Caco-2 (cell line): Measurements from ENCODE around the gene CFAP251. TPM values are rescaled to one million over a fixed set of nuclear protein-coding genes. Genes with fewer than 3 reads are reported as not detected.

ENCODE experiments used
- BruUV-seq: library from RNA; stranded (reverse); fragments of 400-500 nt; replicated peaks from 2 replicates; lab custom pipeline; 2021; lab: Mats Ljungman, UMichigan
- CTCF ChIA-PET: fragments of 300-600 bp; sonication (Branson Sonifier 250); formaldehyde crosslinking; loops from one replicate; lab custom pipeline; 2022; ENCODE audit warnings: antibody characterized with exemption; lab: Charles Lee
- POLR2A ChIA-PET: fragments of 300-600 bp; sonication (Branson Sonifier 250); formaldehyde crosslinking; loops from one replicate; lab custom pipeline; 2022; ENCODE audit warnings: antibody characterized with exemption; lab: Charles Lee
- DNase-seq, 2 experiments: peaks; one replicate each; pipeline versions ENCODE4 v3.0.0 to v3.0.0-alpha.2; 2020 to 2022
- H3K27me3 ChIP-seq: replicated peaks from 2 replicates; pipeline ENCODE4 v1.6.0; 2011; ENCODE audit warnings: low read length; ENCODE audit not compliant: control insufficient read depth, insufficient read depth
- H3K36me3 ChIP-seq: 2 replicates; pipeline ENCODE4 v1.5.1; 2011; ENCODE audit warnings: low read length; ENCODE audit not compliant: control insufficient read depth, insufficient read depth
- H3K4me1 ChIP-seq: fragments of 250-450 bp; sonication (Bioruptor Pico); 2 replicates; pipeline ENCODE4 v1.5.1; 2020; ENCODE audit warnings: mild to moderate bottlenecking
- H3K4me3 ChIP-seq: 2 replicates; pipeline ENCODE4 v1.5.1; 2011; ENCODE audit warnings: low read depth, mild to moderate bottlenecking, control low read depth, low read length
- H3K9me3 ChIP-seq: fragments of 250-450 bp; sonication (Bioruptor Pico); 2 replicates; pipeline ENCODE4 v1.5.1; 2020; ENCODE audit warnings: mild to moderate bottlenecking, moderate library complexity
- H3K27ac Mint-ChIP-seq: one replicate; pipeline ENCODE4 v1.8.0; 2022; ENCODE audit warnings: mixed read lengths; ENCODE audit not compliant: unreplicated experiment
- H3K27me3 Mint-ChIP-seq: one replicate; pipeline ENCODE4 v1.8.0; 2022; ENCODE audit warnings: mixed read lengths; ENCODE audit not compliant: insufficient read depth, unreplicated experiment
- H3K36me3 Mint-ChIP-seq: one replicate; pipeline ENCODE4 v1.8.0; 2022; ENCODE audit warnings: mild to moderate bottlenecking, mixed read lengths; ENCODE audit not compliant: insufficient read depth, unreplicated experiment
- H3K4me1 Mint-ChIP-seq: one replicate; pipeline ENCODE4 v1.8.0; 2022; ENCODE audit warnings: low read depth, mixed read lengths; ENCODE audit not compliant: unreplicated experiment
- H3K4me3 Mint-ChIP-seq: one replicate; pipeline ENCODE4 v1.8.0; 2022; ENCODE audit warnings: mild to moderate bottlenecking, moderate library complexity, mixed read lengths; ENCODE audit not compliant: unreplicated experiment
- H3K9me3 Mint-ChIP-seq: one replicate; pipeline ENCODE4 v1.8.0; 2022; ENCODE audit warnings: mixed read lengths; ENCODE audit not compliant: unreplicated experiment
- CTCF ChIP-seq, 2 experiments: fragments of 200-600 bp in 1 of 2; IDR thresholded peaks; 1 replicate in 1 of 2; 2 replicates in 1 of 2; pipeline versions ENCODE4 v1.5.1 to v1.8.0; 2011 to 2022; ENCODE audit warnings: antibody characterized with exemption in 1 of 2, control low read depth in 1 of 2, inconsistent platforms in 1 of 2, low read depth in 1 of 2, low read length in 1 of 2, mild to moderate bottlenecking in 1 of 2, moderate library complexity in 1 of 2; ENCODE audit not compliant: insufficient read depth in 1 of 2, severe bottlenecking in 1 of 2, unreplicated experiment in 1 of 2
- intact Hi-C: fragments of 100-400 bp; cut with micrococcal nuclease; formaldehyde crosslinking; loops from one replicate; pipeline ENCODE4 v1.10.0; 2022; ENCODE audit not compliant: unreplicated experiment
- total RNA-seq: library from RNA; stranded (reverse); gene quantifications from 2 replicates; pipeline ENCODE4 v1.2.3, GENCODE V29; 2022

CFAP251 gene
- total RNA-seq, 1 experiment from 2014 or later: 1.2 TPM

GRCh38 chr12:122014781-122015180 is 96.4 kb downstream of the CFAP251 start:
- Mint-ChIP-seq H3K27ac (no peak overlapping the region), H3K36me3 (no peaks in the 10 kb centered on the region), H3K9me3 (peaks cover 13% of the 10 kb centered on the region), H3K4me1 (no peaks in the 10 kb centered on the region), H3K4me3 (no peak overlapping the region), H3K27me3 (no peaks in the 10 kb centered on the region)
- Histone ChIP-seq H3K27me3 (no peaks in the 10 kb centered on the region), H3K9me3 (peaks cover 13% of the 10 kb centered on the region; the same call in 1 of the 2 replicates), H3K36me3 (no peaks in the 10 kb centered on the region), H3K4me3 (no peak overlapping the region), H3K4me1 (no peaks in the 10 kb centered on the region)
- no peak for DNase-seq
- intact Hi-C loops: loop anchor here (10.0 kb wide), 1 partner anchor 60 kb away; no protein-coding TSS in a partner anchor
- ChIA-PET CTCF (no interaction called here), POLR2A (no interaction called here)
- BruUV-seq: no TSS peak
- no peak for TF ChIP-seq CTCF (IDR thresholded peaks at IDR 0.05; ENCODE audit: insufficient read depth in 1 of 2, low read depth in 1 of 2, low read length in 1 of 2, severe bottlenecking in 1 of 2, unreplicated experiment in 1 of 2)

GRCh38 chr12:122018457-122018856 is 100.1 kb downstream of the CFAP251 start:
- Histone ChIP-seq H3K27me3 (no peaks in the 10 kb centered on the region), H3K4me1 (peaks cover 2% of the 10 kb centered on the region), H3K9me3 (peaks cover 13% of the 10 kb centered on the region; the same call in 1 of the 2 replicates), H3K36me3 (no peaks in the 10 kb centered on the region), H3K4me3 (no peak overlapping the region)
- TF ChIP-seq CTCF (IDR thresholded peaks at IDR 0.05; ENCODE audit: insufficient read depth in 1 of 2, low read depth in 1 of 2, low read length in 1 of 2, severe bottlenecking in 1 of 2, unreplicated experiment in 1 of 2): no peak
- ChIA-PET POLR2A (interaction anchor here (0.9 kb wide), 1 partner anchor 30 kb away, joined by 3 read pairs; no protein-coding TSS in a partner anchor), CTCF (no interaction called here)
- Mint-ChIP-seq H3K27ac (no peak overlapping the region), H3K4me3 (no peak overlapping the region), H3K4me1 (no peaks in the 10 kb centered on the region), H3K27me3 (no peaks in the 10 kb centered on the region), H3K9me3 (peaks cover 15% of the 10 kb centered on the region), H3K36me3 (no peaks in the 10 kb centered on the region)
- intact Hi-C loops: loop anchor here (10.0 kb wide), 1 partner anchor 64 kb away; no protein-coding TSS in a partner anchor
- BruUV-seq: no TSS peak
- DNase-seq: no peak

GRCh38 chr12:122018937-122019336 is 100.5 kb downstream of the CFAP251 start:
- POLR2A ChIA-PET: interaction anchor here (0.9 kb wide), 1 partner anchor 29 kb away, joined by 3 read pairs; no protein-coding TSS in a partner anchor
- Mint-ChIP-seq H3K27ac (no peak overlapping the region), H3K4me3 (no peak overlapping the region), H3K4me1 (no peaks in the 10 kb centered on the region), H3K27me3 (no peaks in the 10 kb centered on the region), H3K9me3 (peaks cover 15% of the 10 kb centered on the region), H3K36me3 (no peaks in the 10 kb centered on the region)
- H3K4me1 ChIP-seq: peaks cover 7% of the 10 kb centered on the region
- no peak for TF ChIP-seq CTCF (IDR thresholded peaks at IDR 0.05; ENCODE audit: insufficient read depth in 1 of 2, low read depth in 1 of 2, low read length in 1 of 2, severe bottlenecking in 1 of 2, unreplicated experiment in 1 of 2)
- no peaks in the 10 kb centered on the region for H3K36me3 ChIP-seq
- intact Hi-C loops: loop anchor here (10.0 kb wide), 1 partner anchor 64 kb away; no protein-coding TSS in a partner anchor
- no peak for DNase-seq
- BruUV-seq: no TSS peak
- CTCF ChIA-PET: no interaction called here
- no peak overlapping the region for H3K4me3 ChIP-seq
- H3K9me3 ChIP-seq: peaks cover 13% of the 10 kb centered on the region; the same call in 1 of the 2 replicates
- H3K27me3 ChIP-seq: no peaks in the 10 kb centered on the region
